ENCODE data around the gene GBP1.

DNA sequence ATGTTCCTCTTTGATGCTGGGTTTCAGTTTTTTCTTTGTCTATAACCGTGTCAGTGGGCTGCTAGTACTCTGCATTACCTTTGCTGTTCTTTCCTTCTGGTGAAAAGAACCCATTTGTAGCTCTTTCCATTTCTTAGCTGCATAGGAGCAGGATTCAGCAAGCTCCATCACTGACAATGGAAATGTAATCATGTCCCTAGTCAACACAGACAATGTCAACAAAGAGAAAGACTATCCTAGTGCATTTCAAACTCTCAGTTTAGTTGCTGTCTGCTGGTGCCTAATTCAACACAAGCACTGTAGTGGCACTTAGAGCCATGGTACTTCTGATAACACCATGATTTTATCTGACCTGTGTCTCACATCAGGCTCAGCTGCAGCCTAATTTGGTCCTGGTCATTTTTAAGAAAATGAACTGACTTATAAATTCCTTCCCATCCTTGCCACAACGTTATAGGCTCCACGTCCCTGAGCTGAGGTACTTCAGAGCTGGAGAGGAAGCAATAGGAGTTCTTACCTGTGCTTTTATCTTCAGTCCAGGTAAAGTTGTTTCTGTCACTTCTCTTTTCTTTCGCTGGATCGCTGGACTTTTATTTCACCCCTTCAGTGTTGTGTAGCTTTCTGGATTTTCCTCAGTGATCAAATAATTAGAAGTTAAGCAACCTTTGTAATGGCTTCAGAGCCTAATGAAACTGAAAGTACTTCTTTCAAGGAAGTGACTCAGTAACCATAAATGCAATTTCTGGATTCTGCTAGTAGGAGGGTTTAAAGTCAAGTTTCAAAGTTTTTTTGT is 42.6 kb downstream of the GBP1 start, which contains the start of gene GBP3:
- TF ChIP-seq, protein P1, sequence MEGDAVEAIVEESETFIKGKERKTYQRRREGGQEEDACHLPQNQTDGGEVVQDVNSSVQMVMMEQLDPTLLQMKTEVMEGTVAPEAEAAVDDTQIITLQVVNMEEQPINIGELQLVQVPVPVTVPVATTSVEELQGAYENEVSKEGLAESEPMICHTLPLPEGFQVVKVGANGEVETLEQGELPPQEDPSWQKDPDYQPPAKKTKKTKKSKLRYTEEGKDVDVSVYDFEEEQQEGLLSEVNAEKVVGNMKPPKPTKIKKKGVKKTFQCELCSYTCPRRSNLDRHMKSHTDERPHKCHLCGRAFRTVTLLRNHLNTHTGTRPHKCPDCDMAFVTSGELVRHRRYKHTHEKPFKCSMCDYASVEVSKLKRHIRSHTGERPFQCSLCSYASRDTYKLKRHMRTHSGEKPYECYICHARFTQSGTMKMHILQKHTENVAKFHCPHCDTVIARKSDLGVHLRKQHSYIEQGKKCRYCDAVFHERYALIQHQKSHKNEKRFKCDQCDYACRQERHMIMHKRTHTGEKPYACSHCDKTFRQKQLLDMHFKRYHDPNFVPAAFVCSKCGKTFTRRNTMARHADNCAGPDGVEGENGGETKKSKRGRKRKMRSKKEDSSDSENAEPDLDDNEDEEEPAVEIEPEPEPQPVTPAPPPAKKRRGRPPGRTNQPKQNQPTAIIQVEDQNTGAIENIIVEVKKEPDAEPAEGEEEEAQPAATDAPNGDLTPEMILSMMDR (IDR thresholded peaks at IDR 0.05; ENCODE audit: poor library complexity, severe bottlenecking), result no peak
- TF ChIP-seq, protein P2, sequence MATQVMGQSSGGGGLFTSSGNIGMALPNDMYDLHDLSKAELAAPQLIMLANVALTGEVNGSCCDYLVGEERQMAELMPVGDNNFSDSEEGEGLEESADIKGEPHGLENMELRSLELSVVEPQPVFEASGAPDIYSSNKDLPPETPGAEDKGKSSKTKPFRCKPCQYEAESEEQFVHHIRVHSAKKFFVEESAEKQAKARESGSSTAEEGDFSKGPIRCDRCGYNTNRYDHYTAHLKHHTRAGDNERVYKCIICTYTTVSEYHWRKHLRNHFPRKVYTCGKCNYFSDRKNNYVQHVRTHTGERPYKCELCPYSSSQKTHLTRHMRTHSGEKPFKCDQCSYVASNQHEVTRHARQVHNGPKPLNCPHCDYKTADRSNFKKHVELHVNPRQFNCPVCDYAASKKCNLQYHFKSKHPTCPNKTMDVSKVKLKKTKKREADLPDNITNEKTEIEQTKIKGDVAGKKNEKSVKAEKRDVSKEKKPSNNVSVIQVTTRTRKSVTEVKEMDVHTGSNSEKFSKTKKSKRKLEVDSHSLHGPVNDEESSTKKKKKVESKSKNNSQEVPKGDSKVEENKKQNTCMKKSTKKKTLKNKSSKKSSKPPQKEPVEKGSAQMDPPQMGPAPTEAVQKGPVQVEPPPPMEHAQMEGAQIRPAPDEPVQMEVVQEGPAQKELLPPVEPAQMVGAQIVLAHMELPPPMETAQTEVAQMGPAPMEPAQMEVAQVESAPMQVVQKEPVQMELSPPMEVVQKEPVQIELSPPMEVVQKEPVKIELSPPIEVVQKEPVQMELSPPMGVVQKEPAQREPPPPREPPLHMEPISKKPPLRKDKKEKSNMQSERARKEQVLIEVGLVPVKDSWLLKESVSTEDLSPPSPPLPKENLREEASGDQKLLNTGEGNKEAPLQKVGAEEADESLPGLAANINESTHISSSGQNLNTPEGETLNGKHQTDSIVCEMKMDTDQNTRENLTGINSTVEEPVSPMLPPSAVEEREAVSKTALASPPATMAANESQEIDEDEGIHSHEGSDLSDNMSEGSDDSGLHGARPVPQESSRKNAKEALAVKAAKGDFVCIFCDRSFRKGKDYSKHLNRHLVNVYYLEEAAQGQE (IDR thresholded peaks at IDR 0.05; ENCODE audit: borderline replicate concordance), result no peak
- TF ChIP-seq POLR2AphosphoS5 (IDR thresholded peaks at IDR 0.05), result no peak
- TF ChIP-seq RAD21 (conservative IDR thresholded peaks at IDR 0.05), result no peak
- TF ChIP-seq EP300 (conservative IDR thresholded peaks at IDR 0.05; ENCODE audit: poor library complexity, severe bottlenecking), result no peak
- no peak for TF ChIP-seq TAF1 (IDR thresholded peaks at IDR 0.05; ENCODE audit: low read depth)
- no peak for TF ChIP-seq EZH2 (IDR thresholded peaks at IDR 0.05; ENCODE audit: borderline replicate concordance, insufficient read depth, low read length, poor library complexity, severe bottlenecking)
- TF ChIP-seq SMC3 (conservative IDR thresholded peaks at IDR 0.05; ENCODE audit: poor library complexity), result no peak
- no peak for TF ChIP-seq MXI1 (conservative IDR thresholded peaks at IDR 0.05; ENCODE audit: poor library complexity, severe bottlenecking)
